ENCODE data around the gene TSC22D2. TPM values are rescaled to one million over a fixed set of nuclear protein-coding genes. Genes with fewer than 3 reads are reported as not detected.

Gene TSC22D2
- total RNA-seq, 1 experiment from 2014 or later = 20.0 TPM

GRCh38 chr3:150447631-150448465, 39.8 kb downstream of the TSC22D2 start (continued):
- no peak for TF ChIP-seq ZBTB33 (IDR thresholded peaks at IDR 0.05; ENCODE audit: extremely low read depth, insufficient replicate concordance, low read length)
- no peak for TF ChIP-seq SRF (IDR thresholded peaks at IDR 0.05; ENCODE audit: low read depth)
- TF ChIP-seq, protein P1, sequence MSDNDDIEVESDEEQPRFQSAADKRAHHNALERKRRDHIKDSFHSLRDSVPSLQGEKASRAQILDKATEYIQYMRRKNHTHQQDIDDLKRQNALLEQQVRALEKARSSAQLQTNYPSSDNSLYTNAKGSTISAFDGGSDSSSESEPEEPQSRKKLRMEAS (IDR thresholded peaks at IDR 0.05) = no peak
- no peak for TF ChIP-seq EGR1 (IDR thresholded peaks at IDR 0.05; ENCODE audit: low read depth)
- no peak for TF ChIP-seq ZFX (IDR thresholded peaks at IDR 0.05)
- TF ChIP-seq EZH2 (IDR thresholded peaks at IDR 0.05) = no peak

DNA sequence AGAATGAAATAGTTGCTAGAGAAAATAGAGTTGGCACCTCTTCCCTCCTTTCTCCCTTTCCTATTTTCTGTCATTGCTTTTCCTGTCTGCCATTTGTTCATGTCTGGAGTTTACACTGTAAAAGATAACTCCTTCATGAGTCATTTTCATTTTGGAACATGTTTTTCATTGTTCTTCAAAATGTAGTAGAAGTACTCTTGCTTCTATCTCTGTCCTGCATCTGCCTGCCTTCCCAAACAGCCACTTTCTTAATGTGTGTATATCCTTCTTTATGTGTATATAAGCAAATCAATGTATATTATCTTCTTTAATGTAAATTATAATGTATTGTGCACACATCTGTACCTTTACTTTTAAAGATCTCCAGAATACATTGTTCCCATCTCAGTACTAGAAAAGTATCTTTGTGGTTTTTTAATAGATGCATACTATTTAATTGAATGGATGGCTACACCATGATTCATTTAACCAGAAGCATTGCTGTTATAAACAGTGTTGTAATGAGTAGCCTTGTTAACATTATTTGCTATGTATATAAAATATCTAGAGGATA, 41.1 kb downstream of the TSC22D2 start:
- H3K79me2 ChIP-seq (ENCODE audit: insufficient read depth, low read length) = peaks cover 96% of the 10 kb centered on the region
- TF ChIP-seq CEBPB (IDR thresholded peaks at IDR 0.05; ENCODE audit: low read depth) = no peak
- no peak for TF ChIP-seq SP1 (IDR thresholded peaks at IDR 0.05; ENCODE audit: low read depth)
- TF ChIP-seq SRF (IDR thresholded peaks at IDR 0.05; ENCODE audit: low read depth) = no peak
- no peak for TF ChIP-seq SIN3A (IDR thresholded peaks at IDR 0.05; ENCODE audit: low read depth)
- TF ChIP-seq EZH2 (IDR thresholded peaks at IDR 0.05) = no peak
- no peak for TF ChIP-seq ZNF274 (IDR thresholded peaks at IDR 0.05; ENCODE audit: low read depth, low read length)
- no peak for TF ChIP-seq ATF3 (IDR thresholded peaks at IDR 0.05)
- TF ChIP-seq, protein P1 (IDR thresholded peaks at IDR 0.05) = no peak
- no peak for TF ChIP-seq POLR2A (IDR thresholded peaks at IDR 0.05; ENCODE audit: borderline replicate concordance, extremely low read depth, insufficient read depth, insufficient read length)
- TF ChIP-seq ZBTB33 (IDR thresholded peaks at IDR 0.05; ENCODE audit: extremely low read depth, insufficient replicate concordance, low read length) = no peak
- TF ChIP-seq REST (IDR thresholded peaks at IDR 0.05; ENCODE audit: low read depth) = no peak

More for the DNA sequence above, 41.1 kb downstream of the TSC22D2 start:
- ChIA-PET RAD21 (ENCODE audit: low non-redundant PET in 1 of 2, low total read pairs in 2 of 2, uncharacterized antibody in 2 of 2, unreplicated experiment in 2 of 2) (no interaction called here), CTCF (no interaction called here), POLR2A (no interaction called here)
- Histone ChIP-seq H3K4me3 (replicated peaks in 1 of 2; ENCODE audit: low read depth in 1 of 2, low read length in 2 of 2) (no peak overlapping the region), H2AFZ (ENCODE audit: low read depth, low read length, poor library complexity, severe bottlenecking) (no peak overlapping the region), H3K36me3 (ENCODE audit: control insufficient read depth in 1 of 2, insufficient read depth in 2 of 2, low read length in 2 of 2) (no peaks in the 10 kb centered on the region), H3K9me2 (ENCODE audit: insufficient read depth) (no peaks in the 10 kb centered on the region), H4K20me1 (ENCODE audit: insufficient read depth) (peaks cover 12% of the 10 kb centered on the region; the same call in 1 of the 2 replicates), H3K9ac (ENCODE audit: low read length) (no peak overlapping the region), H3K4me2 (ENCODE audit: low read length) (peak overlapping the region; percentile 4; the same call in 1 of the 2 replicates), H3K27ac (ENCODE audit: low read depth, low read length) (no peak overlapping the region), H3K27me3 (ENCODE audit: insufficient read depth, low read length) (no peaks in the 10 kb centered on the region), H3K4me1 (ENCODE audit: control insufficient read depth in 1 of 2, insufficient read depth in 2 of 2, low read length in 2 of 2) (peaks cover 7 to 24% of the 10 kb centered on the region in 2 experiments), H3K9me3 (ENCODE audit: control insufficient read depth in 1 of 2, insufficient read depth in 1 of 2, low read depth in 1 of 2, low read length in 2 of 2) (no peaks in the 10 kb centered on the region)
- DNase-seq (ENCODE audit: low read depth, low spot score) (no peak), ATAC-seq (no peak)
- BruUV-seq (replicated peaks) = no TSS peak
- intact Hi-C loops (cut with micrococcal nuclease) = no loop called here

Data from HCT116 (cell line).